ENCODE results near the gene CPOX.

CPOX gene

DNA sequence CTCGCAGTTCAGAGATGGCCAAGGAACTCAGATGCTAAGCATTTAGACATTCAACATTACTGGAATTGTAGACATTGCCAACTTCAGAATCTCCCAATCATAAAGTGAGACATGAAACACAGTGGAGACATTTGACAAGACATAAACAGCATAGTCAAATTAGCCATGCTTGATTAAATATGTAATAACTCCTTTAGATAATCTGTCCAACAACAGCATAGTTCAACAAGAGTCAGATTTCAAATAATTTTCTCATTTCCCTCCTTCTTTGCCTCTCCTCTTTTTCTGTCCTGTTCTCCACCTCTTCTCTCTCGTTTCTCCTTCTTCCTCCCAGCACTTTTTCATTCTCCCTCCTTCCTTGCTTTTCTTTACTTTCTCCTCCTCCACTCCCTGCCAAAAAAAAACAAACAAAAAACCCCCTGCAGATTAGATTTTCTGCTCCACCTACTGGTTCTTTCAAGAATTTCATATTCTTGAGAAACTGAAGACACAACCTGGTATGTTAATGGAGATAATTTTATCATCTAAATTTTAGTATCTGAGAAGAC lies 20.2 kb downstream of the CPOX start:
- no peak overlapping the region for H3K4me3 ChIP-seq (replicated peaks; ENCODE audit: insufficient read depth, low read length)
- no peak overlapping the region for H3K27ac ChIP-seq (replicated peaks)
- TF ChIP-seq, protein P1, sequence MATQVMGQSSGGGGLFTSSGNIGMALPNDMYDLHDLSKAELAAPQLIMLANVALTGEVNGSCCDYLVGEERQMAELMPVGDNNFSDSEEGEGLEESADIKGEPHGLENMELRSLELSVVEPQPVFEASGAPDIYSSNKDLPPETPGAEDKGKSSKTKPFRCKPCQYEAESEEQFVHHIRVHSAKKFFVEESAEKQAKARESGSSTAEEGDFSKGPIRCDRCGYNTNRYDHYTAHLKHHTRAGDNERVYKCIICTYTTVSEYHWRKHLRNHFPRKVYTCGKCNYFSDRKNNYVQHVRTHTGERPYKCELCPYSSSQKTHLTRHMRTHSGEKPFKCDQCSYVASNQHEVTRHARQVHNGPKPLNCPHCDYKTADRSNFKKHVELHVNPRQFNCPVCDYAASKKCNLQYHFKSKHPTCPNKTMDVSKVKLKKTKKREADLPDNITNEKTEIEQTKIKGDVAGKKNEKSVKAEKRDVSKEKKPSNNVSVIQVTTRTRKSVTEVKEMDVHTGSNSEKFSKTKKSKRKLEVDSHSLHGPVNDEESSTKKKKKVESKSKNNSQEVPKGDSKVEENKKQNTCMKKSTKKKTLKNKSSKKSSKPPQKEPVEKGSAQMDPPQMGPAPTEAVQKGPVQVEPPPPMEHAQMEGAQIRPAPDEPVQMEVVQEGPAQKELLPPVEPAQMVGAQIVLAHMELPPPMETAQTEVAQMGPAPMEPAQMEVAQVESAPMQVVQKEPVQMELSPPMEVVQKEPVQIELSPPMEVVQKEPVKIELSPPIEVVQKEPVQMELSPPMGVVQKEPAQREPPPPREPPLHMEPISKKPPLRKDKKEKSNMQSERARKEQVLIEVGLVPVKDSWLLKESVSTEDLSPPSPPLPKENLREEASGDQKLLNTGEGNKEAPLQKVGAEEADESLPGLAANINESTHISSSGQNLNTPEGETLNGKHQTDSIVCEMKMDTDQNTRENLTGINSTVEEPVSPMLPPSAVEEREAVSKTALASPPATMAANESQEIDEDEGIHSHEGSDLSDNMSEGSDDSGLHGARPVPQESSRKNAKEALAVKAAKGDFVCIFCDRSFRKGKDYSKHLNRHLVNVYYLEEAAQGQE (IDR thresholded peaks at IDR 0.05; ENCODE audit: insufficient replicate concordance, low read depth), result no peak
- no peak for TF ChIP-seq GABPA (IDR thresholded peaks at IDR 0.05; ENCODE audit: low read depth)
- no peak for TF ChIP-seq POLR2AphosphoS5 (IDR thresholded peaks at IDR 0.05; ENCODE audit: low read depth)
- no peak for TF ChIP-seq SPI1 (IDR thresholded peaks at IDR 0.05; ENCODE audit: borderline replicate concordance, low read depth)
- TF ChIP-seq, protein P2, sequence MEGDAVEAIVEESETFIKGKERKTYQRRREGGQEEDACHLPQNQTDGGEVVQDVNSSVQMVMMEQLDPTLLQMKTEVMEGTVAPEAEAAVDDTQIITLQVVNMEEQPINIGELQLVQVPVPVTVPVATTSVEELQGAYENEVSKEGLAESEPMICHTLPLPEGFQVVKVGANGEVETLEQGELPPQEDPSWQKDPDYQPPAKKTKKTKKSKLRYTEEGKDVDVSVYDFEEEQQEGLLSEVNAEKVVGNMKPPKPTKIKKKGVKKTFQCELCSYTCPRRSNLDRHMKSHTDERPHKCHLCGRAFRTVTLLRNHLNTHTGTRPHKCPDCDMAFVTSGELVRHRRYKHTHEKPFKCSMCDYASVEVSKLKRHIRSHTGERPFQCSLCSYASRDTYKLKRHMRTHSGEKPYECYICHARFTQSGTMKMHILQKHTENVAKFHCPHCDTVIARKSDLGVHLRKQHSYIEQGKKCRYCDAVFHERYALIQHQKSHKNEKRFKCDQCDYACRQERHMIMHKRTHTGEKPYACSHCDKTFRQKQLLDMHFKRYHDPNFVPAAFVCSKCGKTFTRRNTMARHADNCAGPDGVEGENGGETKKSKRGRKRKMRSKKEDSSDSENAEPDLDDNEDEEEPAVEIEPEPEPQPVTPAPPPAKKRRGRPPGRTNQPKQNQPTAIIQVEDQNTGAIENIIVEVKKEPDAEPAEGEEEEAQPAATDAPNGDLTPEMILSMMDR (IDR thresholded peaks at IDR 0.05; ENCODE audit: insufficient read depth, low read length), result no peak
- no peaks in the 10 kb centered on the region for H3K27me3 ChIP-seq (ENCODE audit: insufficient read depth, poor library complexity, severe bottlenecking)
- DNase-seq (ENCODE audit: low read depth in 1 of 2, low spot score in 1 of 2), result no peak

DNA sequence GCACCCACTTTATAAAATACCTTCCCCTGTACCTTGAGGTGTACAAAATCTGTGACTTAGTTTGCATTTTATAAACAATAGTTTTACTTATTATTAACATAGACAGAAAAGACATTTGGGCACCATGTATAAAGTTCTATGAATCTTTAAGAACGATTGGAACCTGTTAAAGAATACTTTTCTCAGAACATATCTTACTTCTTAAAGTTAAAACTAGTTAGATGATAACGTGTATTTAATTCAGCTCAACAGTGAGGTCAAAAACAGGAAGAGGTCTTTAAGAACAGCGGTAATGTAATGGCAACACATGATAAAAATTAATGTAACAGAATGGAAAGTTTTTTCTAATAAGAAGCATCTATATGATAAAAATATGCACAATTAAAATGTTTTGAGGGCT lies 25.0 kb downstream of the CPOX start:
- TF ChIP-seq, protein P2 (IDR thresholded peaks at IDR 0.05; ENCODE audit: insufficient read depth, low read length), result no peak
- TF ChIP-seq POLR2AphosphoS5 (IDR thresholded peaks at IDR 0.05; ENCODE audit: low read depth) (no peak), SPI1 (IDR thresholded peaks at IDR 0.05; ENCODE audit: borderline replicate concordance, low read depth) (peak; percentile 40; the same call in 1 of the 2 replicates), GABPA (IDR thresholded peaks at IDR 0.05; ENCODE audit: low read depth) (no peak)
- TF ChIP-seq, protein P1 (IDR thresholded peaks at IDR 0.05; ENCODE audit: insufficient replicate concordance, low read depth), result no peak
- DNase-seq (ENCODE audit: low read depth in 1 of 2, low spot score in 1 of 2), result no peak
- H3K27ac ChIP-seq (replicated peaks), result no peak overlapping the region
- H3K4me3 ChIP-seq (replicated peaks; ENCODE audit: insufficient read depth, low read length), result no peak overlapping the region
- no peaks in the 10 kb centered on the region for H3K27me3 ChIP-seq (ENCODE audit: insufficient read depth, poor library complexity, severe bottlenecking)

DNA sequence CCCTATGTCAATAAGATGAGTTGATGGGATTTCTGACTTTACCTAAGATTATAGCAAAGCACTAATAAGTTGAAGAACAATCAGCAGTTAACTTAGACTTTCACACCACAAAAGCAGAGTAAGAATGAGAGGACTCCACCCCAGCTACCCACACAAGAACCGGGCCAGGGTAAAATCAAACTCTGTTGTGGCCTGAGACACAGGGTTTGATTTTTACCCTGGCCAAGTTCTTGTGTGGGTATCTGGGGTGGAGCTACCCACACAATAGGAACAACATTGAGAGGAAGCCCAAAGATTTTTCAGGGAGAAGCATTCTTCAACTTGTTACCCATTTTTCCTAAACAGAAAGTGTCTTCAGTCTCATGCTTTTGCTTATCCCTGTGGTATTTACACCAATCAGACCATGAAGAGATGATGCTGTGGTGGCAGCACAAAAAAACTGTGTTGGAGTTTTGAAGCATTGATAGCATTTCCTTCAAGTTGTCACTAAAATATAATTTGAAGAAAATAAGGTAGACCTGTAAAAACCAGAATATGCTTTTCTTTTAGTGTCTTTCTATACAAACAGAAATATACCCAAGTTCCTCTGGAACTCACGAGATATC lies 25.6 kb downstream of the CPOX start:
- Histone ChIP-seq H3K27ac (replicated peaks) (no peak overlapping the region), H3K27me3 (ENCODE audit: insufficient read depth, poor library complexity, severe bottlenecking) (no peaks in the 10 kb centered on the region), H3K4me3 (replicated peaks; ENCODE audit: insufficient read depth, low read length) (no peak overlapping the region)
- TF ChIP-seq, protein P2 (IDR thresholded peaks at IDR 0.05; ENCODE audit: insufficient read depth, low read length), result no peak
- TF ChIP-seq SPI1 (IDR thresholded peaks at IDR 0.05; ENCODE audit: borderline replicate concordance, low read depth) (no peak), POLR2AphosphoS5 (IDR thresholded peaks at IDR 0.05; ENCODE audit: low read depth) (no peak), GABPA (IDR thresholded peaks at IDR 0.05; ENCODE audit: low read depth) (no peak)
- TF ChIP-seq, protein P1 (IDR thresholded peaks at IDR 0.05; ENCODE audit: insufficient replicate concordance, low read depth), result no peak
- no peak for DNase-seq (ENCODE audit: low read depth in 1 of 2, low spot score in 1 of 2)

All from HL-60 (cell line).